Glutamatergic neuron (in vitro differentiated cells): ENCODE measurements around the gene FHIT. TPM values are rescaled to one million over a fixed set of nuclear protein-coding genes. Genes with fewer than 3 reads are reported as not detected.

Source experiments
- DNase-seq: peaks from one replicate; pipeline ENCODE4 v3.0.0; 2022
- H3K27ac Mint-ChIP-seq: one replicate; pipeline ENCODE4 v1.8.0; 2020; ENCODE audit warnings: mild to moderate bottlenecking, mixed read lengths, inconsistent platforms; ENCODE audit not compliant: unreplicated experiment
- H3K27me3 Mint-ChIP-seq: one replicate; pipeline ENCODE4 v1.8.0; 2020; ENCODE audit warnings: mild to moderate bottlenecking, moderate library complexity, mixed read lengths, inconsistent platforms; ENCODE audit not compliant: unreplicated experiment
- H3K36me3 Mint-ChIP-seq: one replicate; pipeline ENCODE4 v1.8.0; 2020; ENCODE audit warnings: mild to moderate bottlenecking, mixed read lengths, inconsistent platforms; ENCODE audit not compliant: unreplicated experiment
- H3K4me1 Mint-ChIP-seq: one replicate; pipeline ENCODE4 v1.8.0; 2020; ENCODE audit warnings: mild to moderate bottlenecking, low read depth, mixed read lengths, inconsistent platforms; ENCODE audit not compliant: unreplicated experiment
- H3K4me3 Mint-ChIP-seq: one replicate; pipeline ENCODE4 v1.8.0; 2020; ENCODE audit warnings: mild to moderate bottlenecking, mixed read lengths, inconsistent platforms; ENCODE audit not compliant: unreplicated experiment
- H3K9me3 Mint-ChIP-seq: one replicate; pipeline ENCODE4 v1.8.0; 2020; ENCODE audit warnings: mild to moderate bottlenecking, moderate library complexity, mixed read lengths, inconsistent platforms; ENCODE audit not compliant: unreplicated experiment
- total RNA-seq: library from RNA; stranded (reverse); fragmentation: NEBNext Ultra II Directional; extraction: Animal tissue kit (Norgen Biotek cat#: 25700); gene quantifications from one replicate; pipeline ENCODE4 v1.2.1, GENCODE V29; 2021; ENCODE audit not compliant: unreplicated experiment
- TF ChIP-seq, protein P1 (sequence below): fragments of 200-600 bp; sonication (generic); IDR thresholded peaks from one replicate; pipeline ENCODE4 v1.5.0; 2021; ENCODE audit not compliant: partially characterized antibody, unreplicated experiment

The FHIT gene
- total RNA-seq, 1 donor from 2014 or later = 15.2 TPM

- H3K9me3 Mint-ChIP-seq = no peaks in the 10 kb centered on the region
Measured at GRCh38 chr3:61180206-61180605, 71.0 kb downstream of the FHIT start.

GRCh38 chr3:61178167-61178566, 73.1 kb downstream of the FHIT start:
- Mint-ChIP-seq H3K4me3 (no peak overlapping the region), H3K36me3 (no peaks in the 10 kb centered on the region), H3K4me1 (no peaks in the 10 kb centered on the region), H3K27me3 (no peaks in the 10 kb centered on the region), H3K9me3 (no peaks in the 10 kb centered on the region), H3K27ac (no peak overlapping the region)
- TF ChIP-seq, protein P1, sequence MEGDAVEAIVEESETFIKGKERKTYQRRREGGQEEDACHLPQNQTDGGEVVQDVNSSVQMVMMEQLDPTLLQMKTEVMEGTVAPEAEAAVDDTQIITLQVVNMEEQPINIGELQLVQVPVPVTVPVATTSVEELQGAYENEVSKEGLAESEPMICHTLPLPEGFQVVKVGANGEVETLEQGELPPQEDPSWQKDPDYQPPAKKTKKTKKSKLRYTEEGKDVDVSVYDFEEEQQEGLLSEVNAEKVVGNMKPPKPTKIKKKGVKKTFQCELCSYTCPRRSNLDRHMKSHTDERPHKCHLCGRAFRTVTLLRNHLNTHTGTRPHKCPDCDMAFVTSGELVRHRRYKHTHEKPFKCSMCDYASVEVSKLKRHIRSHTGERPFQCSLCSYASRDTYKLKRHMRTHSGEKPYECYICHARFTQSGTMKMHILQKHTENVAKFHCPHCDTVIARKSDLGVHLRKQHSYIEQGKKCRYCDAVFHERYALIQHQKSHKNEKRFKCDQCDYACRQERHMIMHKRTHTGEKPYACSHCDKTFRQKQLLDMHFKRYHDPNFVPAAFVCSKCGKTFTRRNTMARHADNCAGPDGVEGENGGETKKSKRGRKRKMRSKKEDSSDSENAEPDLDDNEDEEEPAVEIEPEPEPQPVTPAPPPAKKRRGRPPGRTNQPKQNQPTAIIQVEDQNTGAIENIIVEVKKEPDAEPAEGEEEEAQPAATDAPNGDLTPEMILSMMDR = no peak
- no peak for DNase-seq

More at GRCh38 chr3:61180206-61180605, 71.0 kb downstream of the FHIT start:
- no peak for DNase-seq
- Mint-ChIP-seq H3K4me3 (no peak overlapping the region), H3K36me3 (no peaks in the 10 kb centered on the region), H3K27me3 (no peaks in the 10 kb centered on the region), H3K27ac (no peak overlapping the region), H3K4me1 (no peaks in the 10 kb centered on the region)
- TF ChIP-seq, protein P1 = no peak

GRCh38 chr3:61177450-61177849, 73.8 kb downstream of the FHIT start:
- Mint-ChIP-seq H3K27me3 (no peaks in the 10 kb centered on the region), H3K4me1 (no peaks in the 10 kb centered on the region), H3K4me3 (no peak overlapping the region), H3K36me3 (no peaks in the 10 kb centered on the region), H3K27ac (no peak overlapping the region), H3K9me3 (no peaks in the 10 kb centered on the region)
- DNase-seq = no peak
- TF ChIP-seq, protein P1 = no peak

DNA sequence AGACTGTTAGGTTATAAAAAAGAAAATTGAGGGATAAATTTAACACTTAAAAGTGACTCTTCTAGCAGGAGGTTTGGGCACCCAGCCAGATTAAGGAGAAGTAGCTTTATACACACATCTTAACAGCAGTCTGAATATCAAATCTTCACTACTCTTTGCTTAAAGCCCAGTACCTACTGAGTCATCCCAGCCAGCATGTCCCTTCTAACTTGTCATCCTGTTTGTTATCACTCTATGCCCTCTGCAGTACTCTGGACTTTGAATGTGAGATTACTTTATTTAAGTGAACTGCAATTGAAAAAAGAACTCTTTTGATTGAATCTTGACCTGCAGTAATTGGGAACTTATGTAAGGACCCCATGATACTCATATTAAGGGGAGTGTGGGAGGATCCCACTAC, 77.6 kb downstream of the FHIT start:
- Mint-ChIP-seq H3K9me3 (no peaks in the 10 kb centered on the region), H3K36me3 (no peaks in the 10 kb centered on the region), H3K4me3 (no peak overlapping the region), H3K4me1 (no peaks in the 10 kb centered on the region), H3K27ac (no peak overlapping the region), H3K27me3 (no peaks in the 10 kb centered on the region)
- TF ChIP-seq, protein P1 = no peak
- no peak for DNase-seq

DNA sequence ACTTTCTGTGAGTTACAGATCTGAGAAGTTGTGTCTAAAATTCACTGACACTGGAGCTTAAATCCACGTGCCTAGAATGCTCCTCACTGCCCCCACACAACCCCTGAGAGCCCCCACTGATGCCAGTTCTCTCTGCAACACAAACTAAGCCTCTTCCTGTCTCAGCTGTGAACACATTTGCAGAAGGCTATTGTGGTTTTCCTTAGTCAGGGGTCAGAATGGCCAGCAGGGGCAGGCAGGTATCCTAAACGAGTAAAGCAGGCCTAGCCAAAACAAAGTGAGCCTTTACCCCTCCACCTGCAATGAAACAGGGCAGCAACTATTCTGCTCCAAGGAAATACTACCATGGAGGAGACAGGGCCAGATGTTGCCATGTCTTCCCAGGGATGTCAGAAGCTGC, 78.6 kb downstream of the FHIT start:
- no peaks in the 10 kb centered on the region for H3K4me1 Mint-ChIP-seq
- no peaks in the 10 kb centered on the region for H3K36me3 Mint-ChIP-seq
- no peak overlapping the region for H3K4me3 Mint-ChIP-seq
- TF ChIP-seq, protein P1 = no peak
- H3K27me3 Mint-ChIP-seq = no peaks in the 10 kb centered on the region
- DNase-seq = no peak
- H3K27ac Mint-ChIP-seq = no peak overlapping the region
- H3K9me3 Mint-ChIP-seq = no peaks in the 10 kb centered on the region
